ENCODE measurements around the gene ADAMTS18.
A peak's percentile ranks its signal among the peaks of the same experiment; 100 is the strongest.
"Not testable (repeated sequence)": the region's sequence is repeated elsewhere in the genome, so short reads cannot be mapped to it uniquely, and the experiment has no call there.

ADAMTS18 gene

DNA sequence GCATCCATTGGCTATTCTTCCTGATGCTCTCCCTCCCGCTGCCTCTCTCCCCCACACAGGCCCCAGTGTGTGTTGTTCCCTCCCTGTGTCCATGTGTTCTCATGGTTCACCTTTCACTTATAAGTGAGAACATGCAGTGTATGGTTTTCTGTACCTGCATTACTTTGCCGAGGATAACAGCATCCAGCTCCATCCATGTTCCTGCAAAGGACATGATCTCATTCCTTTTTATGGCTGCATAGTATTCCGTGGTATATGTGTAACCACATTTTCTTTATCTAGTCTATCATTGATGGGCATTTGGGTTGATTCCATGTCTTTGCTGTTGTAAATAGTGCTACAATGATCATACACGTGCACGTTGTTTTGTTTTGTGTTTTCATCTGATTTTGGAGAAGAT, 192.4 kb downstream of the ADAMTS18 start:
- intact Hi-C loops (cut with DNase I): not testable (repeated sequence)

DNA sequence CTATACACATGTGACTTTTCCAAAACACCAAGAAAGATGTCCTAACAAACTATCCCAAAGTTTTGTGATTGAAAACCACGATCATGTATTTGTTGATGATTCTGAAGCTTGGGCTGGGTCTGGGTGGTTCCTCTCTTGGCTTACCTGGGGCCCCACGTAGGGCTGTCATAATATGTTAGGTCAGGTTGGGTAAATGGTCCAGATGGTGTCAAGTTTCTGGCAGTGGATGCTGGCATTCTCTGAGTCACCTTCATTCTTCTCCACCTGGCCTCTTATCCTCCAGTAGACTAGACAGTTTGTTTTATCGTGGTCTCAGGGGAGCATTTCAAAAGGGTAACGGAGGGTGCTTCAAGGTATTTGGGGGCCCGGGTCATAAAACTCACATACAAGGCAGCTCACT, 196.2 kb downstream of the ADAMTS18 start:
- intact Hi-C loops (cut with DNase I): loop anchor here (5.0 kb wide), 1 partner anchor 344 kb away; no protein-coding TSS in a partner anchor
- no peak for DNase-seq

More for the DNA sequence above, 192.4 kb downstream of the ADAMTS18 start:
- not testable (repeated sequence) for DNase-seq

DNA sequence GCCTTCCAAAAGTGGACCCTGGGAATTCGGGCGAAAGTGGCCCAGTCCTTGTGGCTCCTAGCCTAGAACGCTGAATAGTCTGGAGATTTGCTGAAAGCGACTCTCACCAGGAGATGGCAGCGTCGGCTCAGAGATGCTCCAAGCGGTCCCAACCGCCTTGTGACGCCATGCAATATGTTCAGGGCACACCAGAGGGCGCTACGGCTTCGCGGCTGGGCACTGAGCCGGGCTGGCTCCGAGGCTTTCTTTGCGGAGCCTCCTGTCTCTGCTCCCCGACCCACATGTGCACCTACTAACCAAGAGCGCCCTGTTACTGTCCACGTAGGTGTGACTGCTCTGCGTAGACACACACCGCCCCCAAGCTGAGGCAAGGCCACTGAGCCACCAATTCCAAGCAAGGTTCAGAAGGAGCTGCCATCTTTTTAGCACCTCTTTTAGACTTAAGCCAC, 198.7 kb downstream of the ADAMTS18 start:
- DNase-seq: peak; percentile 71 to 96 (median 91)

DNA sequence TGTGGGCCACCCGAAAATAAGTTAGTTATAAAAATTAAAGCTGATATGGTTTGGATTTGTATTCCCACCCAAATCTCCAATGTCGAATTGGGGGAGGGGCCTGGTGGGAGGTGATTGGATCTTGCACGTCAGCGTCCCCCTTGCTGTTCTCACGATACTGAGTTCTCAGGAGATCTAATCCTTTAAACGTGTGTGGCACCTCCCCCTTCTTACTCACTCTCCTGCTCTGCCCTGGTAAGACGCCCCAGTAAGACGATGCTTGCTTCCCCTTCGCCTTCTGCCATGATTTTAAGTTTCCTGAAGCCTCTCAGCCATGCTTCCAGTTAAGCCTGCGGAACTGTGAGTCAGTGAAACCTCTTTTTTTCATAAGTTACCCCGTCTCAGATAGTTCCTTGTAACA, 200.2 kb downstream of the ADAMTS18 start:
- DNase-seq: no peak
- intact Hi-C loops (cut with DNase I): loop anchor here (5.0 kb wide), 1 partner anchor 348 kb away; no protein-coding TSS in a partner anchor

More for the DNA sequence above, 198.7 kb downstream of the ADAMTS18 start:
- intact Hi-C loops (cut with DNase I): loop anchor here (5.0 kb wide), 1 partner anchor 346 kb away; no protein-coding TSS in a partner anchor

DNA sequence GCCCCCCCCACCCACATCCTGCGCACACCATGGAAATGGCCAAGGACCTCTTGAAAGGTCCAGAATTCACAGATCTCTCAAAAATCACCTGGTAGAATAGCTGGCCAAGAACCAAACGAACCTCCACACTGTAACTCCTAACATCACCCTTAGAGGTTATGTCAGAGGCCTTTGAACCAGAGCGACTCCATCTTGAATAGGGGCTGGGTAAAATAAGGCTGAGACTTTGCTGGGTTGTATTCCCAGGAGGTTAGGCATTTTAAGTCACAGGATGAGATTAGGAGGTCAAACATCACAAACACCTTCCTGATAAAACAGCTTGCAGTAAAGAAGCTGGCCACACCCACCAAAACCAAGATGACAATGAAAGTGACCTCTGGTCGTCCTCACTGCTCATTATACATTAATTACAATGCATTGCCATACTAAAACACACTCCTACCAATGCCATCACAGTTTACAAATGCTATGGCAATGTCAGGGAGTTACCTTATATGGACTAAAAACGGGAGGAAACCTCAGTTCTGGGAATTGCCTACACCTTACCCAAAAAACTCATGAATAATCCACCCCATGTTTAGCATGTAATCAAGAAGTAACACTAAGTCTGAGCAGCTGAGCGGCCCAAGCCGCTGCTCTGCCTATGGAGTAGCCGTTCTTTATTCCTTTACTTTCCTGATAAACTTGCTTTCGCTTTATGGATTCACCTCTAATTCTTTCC, 200.9 kb downstream of the ADAMTS18 start:
- intact Hi-C loops (cut with DNase I): no loop called here
- DNase-seq: no peak

Measured in head of caudate nucleus (tissue), 42 donors.